Neuronal stem cell (in vitro differentiated cells): ENCODE results near the gene CUL9.

Experiments used
- DNase-seq: peaks from one replicate; pipeline ENCODE4 v3.0.0-alpha.2; 2013; ENCODE audit warnings: low spot score
- H2AFZ ChIP-seq: one replicate; pipeline ENCODE4 v1.6.1; 2013; ENCODE audit warnings: mild to moderate bottlenecking, low read length, inconsistent platforms
- H2AK5ac ChIP-seq: 2 replicates; pipeline ENCODE4 v1.6.1; 2013; ENCODE audit warnings: low read depth, mild to moderate bottlenecking, inconsistent platforms, low read length, moderate library complexity, mixed read lengths
- H2BK120ac ChIP-seq: 2 replicates; pipeline ENCODE4 v1.6.1; 2013; ENCODE audit warnings: low read depth, mild to moderate bottlenecking, inconsistent platforms, low read length, moderate library complexity, mixed read lengths
- H2BK12ac ChIP-seq: one replicate; pipeline ENCODE4 v1.6.1; 2013; ENCODE audit warnings: low read length, inconsistent platforms
- H2BK15ac ChIP-seq: 2 replicates; pipeline ENCODE4 v1.6.1; 2013; ENCODE audit warnings: mild to moderate bottlenecking, low read length, inconsistent platforms, mixed read lengths
- H2BK5ac ChIP-seq: one replicate; pipeline ENCODE4 v1.6.1; 2013; ENCODE audit warnings: inconsistent platforms, mild to moderate bottlenecking, low read length, moderate library complexity
- H3K14ac ChIP-seq: one replicate; pipeline ENCODE4 v1.6.1; 2013; ENCODE audit warnings: low read length, inconsistent platforms
- H3K18ac ChIP-seq: 2 replicates; pipeline ENCODE4 v1.6.1; 2013; ENCODE audit warnings: low read length, inconsistent platforms
- H3K23ac ChIP-seq: 2 replicates; pipeline ENCODE4 v1.6.1; 2013; ENCODE audit warnings: low read depth, mild to moderate bottlenecking, mixed read lengths, low read length, inconsistent platforms; ENCODE audit not compliant: poor library complexity
- H3K27ac ChIP-seq: replicated peaks from 3 replicates; pipeline ENCODE4 v1.5.1; 2013; ENCODE audit warnings: low read length, inconsistent platforms
- H3K27me3 ChIP-seq, 3 experiments: 2 replicates each; pipeline ENCODE4 v1.6.1; 2013; ENCODE audit warnings: low read length in 3 of 3, mild to moderate bottlenecking in 2 of 3, inconsistent platforms in 1 of 3, low read depth in 1 of 3, mixed read lengths in 1 of 3, moderate library complexity in 1 of 3; ENCODE audit not compliant: control insufficient read depth in 3 of 3, insufficient read depth in 3 of 3
- H3K36me3 ChIP-seq, 2 donors: replicated peaks in 1 of 2; 2 replicates each; pipeline ENCODE4 v1.6.1; 2013; ENCODE audit warnings: low read length in 2 of 2; ENCODE audit not compliant: control insufficient read depth in 2 of 2, insufficient read depth in 2 of 2
- H3K4ac ChIP-seq: 2 replicates; pipeline ENCODE4 v1.6.1; 2013; ENCODE audit warnings: inconsistent platforms, mild to moderate bottlenecking, low read length, moderate library complexity
- H3K4me1 ChIP-seq, 2 donors: 1 replicate in 1 of 2; 2 replicates in 1 of 2; pipeline ENCODE4 v1.6.1; 2013; ENCODE audit warnings: low read length in 2 of 2, low read depth in 1 of 2; ENCODE audit not compliant: control insufficient read depth in 2 of 2, insufficient read depth in 1 of 2
- H3K4me2 ChIP-seq: one replicate; pipeline ENCODE4 v1.6.1; 2013; ENCODE audit warnings: mild to moderate bottlenecking, low read length, inconsistent platforms; ENCODE audit not compliant: insufficient read depth, poor library complexity, severe bottlenecking
- H3K4me3 ChIP-seq, 2 donors: 2 replicates each; pipeline ENCODE4 v1.5.1; 2013; ENCODE audit warnings: low read length in 2 of 2, mild to moderate bottlenecking in 2 of 2, inconsistent platforms in 1 of 2, moderate library complexity in 1 of 2
- H3K79me1 ChIP-seq: one replicate; pipeline ENCODE4 v1.6.1; 2013; ENCODE audit warnings: low read depth, mild to moderate bottlenecking, inconsistent platforms, low read length, moderate library complexity
- H3K9ac ChIP-seq: one replicate; pipeline ENCODE4 v1.6.1; 2013; ENCODE audit warnings: mild to moderate bottlenecking, low read depth, low read length, inconsistent platforms; ENCODE audit not compliant: poor library complexity
- H3K9me3 ChIP-seq, 2 donors: replicated peaks in 1 of 2; 2 replicates each; pipeline versions ENCODE3 to v1.6.1; 2013; ENCODE audit warnings: low read length in 2 of 2, mild to moderate bottlenecking in 2 of 2, inconsistent platforms in 1 of 2, low read depth in 1 of 2, mixed read lengths in 1 of 2, moderate library complexity in 1 of 2; ENCODE audit not compliant: control insufficient read depth in 2 of 2, insufficient read depth in 1 of 2
- H4K8ac ChIP-seq: one replicate; pipeline ENCODE4 v1.6.1; 2013; ENCODE audit warnings: low read depth, mild to moderate bottlenecking, inconsistent platforms, low read length, moderate library complexity
- H4K91ac ChIP-seq: one replicate; pipeline ENCODE4 v1.6.1; 2013; ENCODE audit warnings: low read length, low read depth, mild to moderate bottlenecking, inconsistent platforms; ENCODE audit not compliant: poor library complexity
- WGBS, 2 donors: extraction: QIAGEN DNeasy Blood & Tissue Kit; methylation state at CpG; one replicate each; pipeline ENCODE4 v1.1.7; 2013; ENCODE audit warnings: missing lambda C conversion rate in 2 of 2, mixed read lengths in 1 of 2; ENCODE audit not compliant: insufficient read length in 2 of 2, insufficient replicate concordance in 1 of 2; ENCODE audit errors: extremely low coverage in 2 of 2; 5-methylcytosine and 5-hydroxymethylcytosine counted together

The CUL9 gene

DNA sequence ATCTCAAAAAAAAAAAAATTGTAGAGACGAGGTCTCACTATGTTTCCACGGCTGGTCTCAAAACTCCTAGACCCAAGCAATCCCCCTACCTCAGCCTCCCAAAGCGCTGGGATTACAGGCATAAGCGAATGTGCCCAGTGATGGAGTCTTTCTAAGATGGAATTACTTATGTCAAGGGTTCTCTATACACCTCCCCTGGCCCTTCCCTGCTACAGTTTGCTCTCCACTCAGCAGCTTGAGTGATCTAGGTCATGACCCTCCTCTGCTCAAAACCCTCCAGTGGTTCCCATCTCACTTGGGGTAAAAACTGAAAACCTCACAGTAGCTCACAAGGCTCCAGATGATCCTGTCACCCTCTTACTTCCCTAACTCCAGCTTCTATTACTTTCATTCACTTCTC is 49.1 kb downstream of the CUL9 start:
- no peak overlapping the region for H3K4me2 ChIP-seq
- no peaks in the 10 kb centered on the region for H3K9me3 ChIP-seq
- H3K23ac ChIP-seq, result no peak overlapping the region
- WGBS, 2 donors, result no CpG with 5 or more reads among the region's 4 CpGs
- H2BK120ac ChIP-seq, result no peak overlapping the region
- H3K4me1 ChIP-seq, result peaks cover 3% of the 10 kb centered on the region in 2 donors
- H2BK12ac ChIP-seq, result no peak overlapping the region
- DNase-seq, result no peak
- H4K8ac ChIP-seq, result no peak overlapping the region
- no peak overlapping the region for H3K4ac ChIP-seq
- H3K4me3 ChIP-seq, result no peak overlapping the region
- no peak overlapping the region for H3K27ac ChIP-seq
- H3K36me3 ChIP-seq, result peaks cover 3 to 5% of the 10 kb centered on the region in 2 donors
- no peak overlapping the region for H2AFZ ChIP-seq
- H4K91ac ChIP-seq, result no peak overlapping the region
- H3K14ac ChIP-seq, result no peak overlapping the region
- no peak overlapping the region for H2BK15ac ChIP-seq
- no peak overlapping the region for H3K18ac ChIP-seq
- peaks cover 0 to 9% (median 8%) of the 10 kb centered on the region in 3 experiments for H3K27me3 ChIP-seq
- peaks cover 6% of the 10 kb centered on the region for H3K79me1 ChIP-seq
- no peak overlapping the region for H2AK5ac ChIP-seq
- H3K9ac ChIP-seq, result no peak overlapping the region
- no peak overlapping the region for H2BK5ac ChIP-seq

DNA sequence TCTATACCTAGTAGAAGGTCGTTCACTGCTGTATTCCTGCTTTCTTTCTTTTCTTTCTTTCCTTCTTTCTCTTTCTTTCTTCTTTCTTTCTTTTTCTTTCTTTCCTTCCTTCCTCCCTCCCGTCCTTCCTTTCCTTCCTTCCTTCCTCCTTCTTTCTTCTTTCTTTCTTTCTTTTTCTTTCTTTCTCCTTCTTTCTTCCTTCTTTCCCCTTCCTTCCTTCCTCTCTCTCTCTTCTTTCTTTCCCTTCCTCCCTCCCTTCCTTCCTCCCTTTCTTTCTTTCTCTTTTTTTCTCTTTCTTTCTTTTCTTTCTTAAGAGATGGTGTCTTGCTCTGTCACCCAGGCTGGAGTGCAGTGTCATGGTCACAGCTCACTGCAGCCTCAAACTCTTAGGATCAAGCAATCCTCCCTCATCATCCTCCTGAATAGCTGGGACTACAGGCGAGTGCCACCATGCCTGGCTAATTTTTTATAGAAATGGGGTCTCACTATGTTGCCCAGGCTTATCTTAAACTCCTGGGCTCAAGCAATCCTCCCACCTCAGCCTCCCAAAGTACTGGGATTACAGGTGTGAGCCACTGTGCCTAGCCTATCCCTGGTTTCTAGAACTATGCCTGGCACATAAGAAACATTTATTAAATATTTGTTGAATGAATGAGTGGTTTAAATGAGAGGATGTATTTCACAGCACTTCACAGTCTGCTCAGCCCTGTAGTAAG is 49.9 kb downstream of the CUL9 start:
- Histone ChIP-seq H2BK15ac (no peak overlapping the region), H2AFZ (no peak overlapping the region), H3K14ac (no peak overlapping the region), H3K18ac (no peak overlapping the region), H3K4me2 (no peak overlapping the region), H3K27me3 (peaks cover 0 to 11% (median 8%) of the 10 kb centered on the region in 3 experiments), H3K9me3 (no peaks in the 10 kb centered on the region), H3K4me1 (peaks cover 3% of the 10 kb centered on the region in 2 donors), H3K36me3 (no peaks in the 10 kb centered on the region), H3K27ac (no peak overlapping the region), H4K91ac (no peak overlapping the region), H2AK5ac (no peak overlapping the region), H3K9ac (no peak overlapping the region), H3K4ac (no peak overlapping the region), H3K4me3 (no peak overlapping the region), H2BK120ac (no peak overlapping the region), H4K8ac (no peak overlapping the region), H2BK12ac (no peak overlapping the region), H3K23ac (no peak overlapping the region), H2BK5ac (no peak overlapping the region), H3K79me1 (peaks cover 6% of the 10 kb centered on the region)
- no peak for DNase-seq
- no CpG with 5 or more reads among the region's 3 CpGs for WGBS, 2 donors

GRCh38 chr6:43235841-43236240 is 53.8 kb downstream of the CUL9 start:
- Histone ChIP-seq H3K9ac (no peak overlapping the region), H3K18ac (no peak overlapping the region), H3K4me1 (no peaks in the 10 kb centered on the region), H2BK15ac (no peak overlapping the region), H2BK12ac (no peak overlapping the region), H2AFZ (no peak overlapping the region), H3K9me3 (peaks cover 0 to 6% of the 10 kb centered on the region in 2 donors), H3K4me2 (no peak overlapping the region), H3K14ac (no peak overlapping the region), H3K36me3 (no peaks in the 10 kb centered on the region), H2BK120ac (no peak overlapping the region), H4K91ac (no peak overlapping the region), H2AK5ac (no peak overlapping the region), H2BK5ac (no peak overlapping the region), H4K8ac (no peak overlapping the region), H3K27me3 (peaks cover 0 to 31% (median 3%) of the 10 kb centered on the region in 3 experiments), H3K4ac (no peak overlapping the region), H3K23ac (no peak overlapping the region), H3K79me1 (no peaks in the 10 kb centered on the region), H3K27ac (no peak overlapping the region), H3K4me3 (no peak overlapping the region)
- no peak for DNase-seq
- WGBS, 2 donors, result no CpG with 5 or more reads among the region's 2 CpGs

DNA sequence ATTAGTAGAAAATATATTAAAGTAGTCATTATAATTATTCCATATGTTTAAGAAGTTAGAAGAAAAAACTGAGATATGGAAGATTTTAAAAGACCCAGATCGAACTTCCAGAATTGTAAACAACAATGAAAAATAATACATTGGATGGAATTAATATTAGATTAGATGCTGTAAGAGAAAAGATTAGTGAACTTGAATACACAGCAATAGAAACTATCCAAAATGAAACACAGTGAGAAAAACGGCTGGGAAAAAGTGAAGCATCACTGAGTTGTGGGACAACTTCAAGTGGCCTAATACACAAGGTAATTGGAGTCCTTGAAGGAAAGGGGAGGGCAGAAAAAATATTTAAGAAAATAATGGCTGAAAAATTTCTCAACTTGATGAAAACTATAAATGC is 57.1 kb downstream of the CUL9 start:
- H2BK12ac ChIP-seq, result no peak overlapping the region
- peak overlapping the region; percentile 4 for H3K4me2 ChIP-seq
- H3K14ac ChIP-seq, result no peak overlapping the region
- no CpG with 5 or more reads among the region's 2 CpGs for WGBS, 2 donors
- H3K9ac ChIP-seq, result no peak overlapping the region
- no peaks in the 10 kb centered on the region for H3K79me1 ChIP-seq
- H4K8ac ChIP-seq, result no peak overlapping the region
- peaks cover 0 to 2% of the 10 kb centered on the region in 2 donors for H3K4me1 ChIP-seq
- peaks cover 0 to 6% of the 10 kb centered on the region in 2 donors for H3K9me3 ChIP-seq
- H2BK15ac ChIP-seq, result no peak overlapping the region
- H3K4me3 ChIP-seq, result no peak overlapping the region
- peaks cover 7 to 55% (median 26%) of the 10 kb centered on the region in 3 experiments for H3K27me3 ChIP-seq
- H4K91ac ChIP-seq, result no peak overlapping the region
- H3K36me3 ChIP-seq, result no peaks in the 10 kb centered on the region
- no peak overlapping the region for H3K4ac ChIP-seq
- H2AFZ ChIP-seq, result no peak overlapping the region
- H2AK5ac ChIP-seq, result no peak overlapping the region
- no peak overlapping the region for H3K27ac ChIP-seq
- no peak for DNase-seq
- H3K23ac ChIP-seq, result no peak overlapping the region
- H2BK5ac ChIP-seq, result no peak overlapping the region
- H3K18ac ChIP-seq, result no peak overlapping the region
- no peak overlapping the region for H2BK120ac ChIP-seq
